AG04449 (cell line): ENCODE results near the gene TIMM23B.

Source experiments
- CTCF ChIA-PET: fragments of 350-600 bp; formaldehyde crosslinking; extraction: SDS; loops from one replicate; lab custom pipeline; 2021; ENCODE audit warnings: antibody characterized with exemption; lab: Yijun Ruan, JAX
- POLR2A ChIA-PET: fragments of 400-600, 350-600 bp; formaldehyde crosslinking; extraction: SDS; loops from one replicate; lab custom pipeline; 2020; ENCODE audit warnings: antibody characterized with exemption, inconsistent platforms; lab: Yijun Ruan, JAX
- DNase-seq: peaks from one replicate; pipeline ENCODE4 v3.0.0-alpha.2; 2010; ENCODE audit warnings: low read depth, low spot score
- H3K4me3 ChIP-seq: 2 replicates; pipeline ENCODE4 v1.5.1; 2011; ENCODE audit warnings: low read depth, mild to moderate bottlenecking, control low read depth, low read length
- TF ChIP-seq, protein P1 (sequence below): IDR thresholded peaks from one replicate; pipeline ENCODE4 v1.5.1; 2011; ENCODE audit warnings: mild to moderate bottlenecking, moderate library complexity, low read length, control low read depth, inconsistent platforms; ENCODE audit not compliant: insufficient read depth; ENCODE audit errors: missing control alignments

Gene TIMM23B

DNA sequence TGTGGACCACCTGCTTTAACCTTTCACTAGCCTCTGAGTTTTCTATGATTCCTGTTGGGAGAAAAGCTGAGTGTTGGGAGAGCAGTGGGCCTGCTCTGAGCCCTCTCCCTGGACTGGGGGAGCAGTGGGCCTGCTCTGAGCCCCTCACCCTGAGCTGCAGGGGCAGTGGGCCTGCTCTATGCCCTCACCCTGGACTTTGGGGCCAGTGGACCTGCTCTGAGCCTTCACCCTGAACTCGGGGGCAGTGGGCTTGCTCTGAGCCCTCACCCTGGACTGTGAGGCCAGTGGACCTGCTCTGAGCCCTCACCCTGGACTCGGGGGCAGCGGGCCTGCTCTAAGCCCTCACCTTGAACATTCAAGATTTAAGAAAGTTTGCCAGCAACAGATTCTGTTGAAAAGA is 79.8 kb downstream of the TIMM23B start:
- DNase-seq: no peak
- TF ChIP-seq, protein P1, sequence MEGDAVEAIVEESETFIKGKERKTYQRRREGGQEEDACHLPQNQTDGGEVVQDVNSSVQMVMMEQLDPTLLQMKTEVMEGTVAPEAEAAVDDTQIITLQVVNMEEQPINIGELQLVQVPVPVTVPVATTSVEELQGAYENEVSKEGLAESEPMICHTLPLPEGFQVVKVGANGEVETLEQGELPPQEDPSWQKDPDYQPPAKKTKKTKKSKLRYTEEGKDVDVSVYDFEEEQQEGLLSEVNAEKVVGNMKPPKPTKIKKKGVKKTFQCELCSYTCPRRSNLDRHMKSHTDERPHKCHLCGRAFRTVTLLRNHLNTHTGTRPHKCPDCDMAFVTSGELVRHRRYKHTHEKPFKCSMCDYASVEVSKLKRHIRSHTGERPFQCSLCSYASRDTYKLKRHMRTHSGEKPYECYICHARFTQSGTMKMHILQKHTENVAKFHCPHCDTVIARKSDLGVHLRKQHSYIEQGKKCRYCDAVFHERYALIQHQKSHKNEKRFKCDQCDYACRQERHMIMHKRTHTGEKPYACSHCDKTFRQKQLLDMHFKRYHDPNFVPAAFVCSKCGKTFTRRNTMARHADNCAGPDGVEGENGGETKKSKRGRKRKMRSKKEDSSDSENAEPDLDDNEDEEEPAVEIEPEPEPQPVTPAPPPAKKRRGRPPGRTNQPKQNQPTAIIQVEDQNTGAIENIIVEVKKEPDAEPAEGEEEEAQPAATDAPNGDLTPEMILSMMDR: no peak
- no peak overlapping the region for H3K4me3 ChIP-seq
- POLR2A ChIA-PET: no interaction called here
- CTCF ChIA-PET: no interaction called here
